ENCODE results near the gene COL5A1. TPM values are rescaled to one million over a fixed set of nuclear protein-coding genes. Genes with fewer than 3 reads are reported as not detected.

COL5A1 gene
- total RNA-seq, 2 donors from 2014 or later: 10.9 to 22.0 TPM

DNA sequence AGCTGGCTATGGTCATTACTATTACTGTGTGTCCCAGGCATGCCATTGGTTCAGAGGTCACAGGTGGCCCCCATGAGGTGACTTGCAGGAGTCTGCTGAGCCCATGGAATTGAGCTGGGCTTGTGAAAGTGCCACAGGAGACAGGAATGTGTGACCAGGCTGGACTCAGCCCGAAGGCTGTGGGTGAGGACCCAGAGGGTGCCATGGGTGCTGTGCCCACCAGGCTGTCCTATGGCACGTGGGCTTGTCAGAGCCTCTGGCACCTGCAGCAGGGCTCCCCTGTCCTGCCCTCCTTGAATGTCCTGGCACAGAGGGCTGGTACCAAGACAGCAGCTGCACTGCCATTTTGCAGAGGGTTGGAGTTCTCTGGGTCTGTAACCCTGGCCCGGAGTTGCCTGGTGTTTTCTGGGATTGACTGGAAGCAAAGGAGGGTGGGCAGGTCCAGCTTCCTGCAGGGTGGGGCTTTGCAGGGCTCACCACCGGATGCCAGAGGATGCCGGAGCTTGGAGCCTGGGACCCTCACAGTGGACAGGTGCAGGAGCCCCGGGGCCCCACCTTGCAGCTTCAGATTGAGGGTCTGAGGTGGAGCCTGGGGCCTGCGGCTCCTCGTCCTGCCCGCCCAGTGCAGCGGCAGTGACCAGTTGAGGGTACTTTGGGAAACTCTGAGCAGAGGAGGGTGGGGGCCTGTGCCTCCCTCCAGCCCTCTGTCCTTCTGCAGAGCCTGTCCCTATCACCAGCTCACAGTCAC is 14.2 kb downstream of the COL5A1 start:
- Histone ChIP-seq H3K36me3 (no peaks in the 10 kb centered on the region), H3K4me3 (no peak overlapping the region), H3K27ac (no peak overlapping the region), H3K4me1 (peaks cover 0 to 43% of the 10 kb centered on the region in 2 donors), H3K9me3 (peaks cover 0 to 5% of the 10 kb centered on the region in 2 donors), H3K27me3 (no peaks in the 10 kb centered on the region)
- DNase-seq (ENCODE audit: low spot score): no peak
- TF ChIP-seq, protein P1, sequence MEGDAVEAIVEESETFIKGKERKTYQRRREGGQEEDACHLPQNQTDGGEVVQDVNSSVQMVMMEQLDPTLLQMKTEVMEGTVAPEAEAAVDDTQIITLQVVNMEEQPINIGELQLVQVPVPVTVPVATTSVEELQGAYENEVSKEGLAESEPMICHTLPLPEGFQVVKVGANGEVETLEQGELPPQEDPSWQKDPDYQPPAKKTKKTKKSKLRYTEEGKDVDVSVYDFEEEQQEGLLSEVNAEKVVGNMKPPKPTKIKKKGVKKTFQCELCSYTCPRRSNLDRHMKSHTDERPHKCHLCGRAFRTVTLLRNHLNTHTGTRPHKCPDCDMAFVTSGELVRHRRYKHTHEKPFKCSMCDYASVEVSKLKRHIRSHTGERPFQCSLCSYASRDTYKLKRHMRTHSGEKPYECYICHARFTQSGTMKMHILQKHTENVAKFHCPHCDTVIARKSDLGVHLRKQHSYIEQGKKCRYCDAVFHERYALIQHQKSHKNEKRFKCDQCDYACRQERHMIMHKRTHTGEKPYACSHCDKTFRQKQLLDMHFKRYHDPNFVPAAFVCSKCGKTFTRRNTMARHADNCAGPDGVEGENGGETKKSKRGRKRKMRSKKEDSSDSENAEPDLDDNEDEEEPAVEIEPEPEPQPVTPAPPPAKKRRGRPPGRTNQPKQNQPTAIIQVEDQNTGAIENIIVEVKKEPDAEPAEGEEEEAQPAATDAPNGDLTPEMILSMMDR (IDR thresholded peaks at IDR 0.05): no peak

DNA sequence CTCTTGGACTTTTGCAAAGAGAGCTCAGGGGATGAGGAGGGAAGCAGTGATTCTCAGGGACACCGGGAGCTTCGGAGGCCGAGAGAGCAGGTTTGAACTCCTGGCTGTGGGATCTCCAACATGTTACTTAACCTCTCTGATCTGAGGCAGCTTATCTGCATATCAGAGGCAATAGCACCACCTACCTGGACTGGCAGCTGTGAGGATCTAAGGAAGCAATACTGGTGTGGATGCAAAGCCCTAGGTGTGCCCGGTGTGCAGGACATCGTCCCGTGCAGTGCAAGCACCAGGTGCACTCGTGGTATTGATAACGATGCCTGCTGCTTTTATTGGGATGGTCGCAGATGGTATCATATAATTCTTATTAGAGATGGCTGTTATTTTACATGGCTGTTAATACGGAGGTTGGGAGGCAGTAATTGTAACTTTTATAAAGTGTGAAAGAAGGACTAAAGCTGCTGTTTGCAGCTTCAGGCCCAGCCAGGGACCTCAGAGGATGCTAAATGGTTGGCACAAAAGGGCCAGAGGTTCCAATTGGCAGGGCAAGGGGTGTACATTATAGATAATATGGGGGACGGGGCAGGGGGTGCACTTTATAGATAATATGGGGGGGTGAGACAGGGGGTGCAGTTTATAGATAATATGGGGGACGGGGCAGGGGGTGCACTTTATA is 14.9 kb downstream of the COL5A1 start:
- no peaks in the 10 kb centered on the region for H3K36me3 ChIP-seq
- H3K9me3 ChIP-seq: peaks cover 0 to 7% of the 10 kb centered on the region in 2 donors
- no peak overlapping the region for H3K4me3 ChIP-seq
- H3K4me1 ChIP-seq: peaks cover 0 to 47% of the 10 kb centered on the region in 2 donors
- no peak overlapping the region for H3K27ac ChIP-seq
- TF ChIP-seq, protein P1 (IDR thresholded peaks at IDR 0.05): no peak
- DNase-seq (ENCODE audit: low spot score): no peak
- no peaks in the 10 kb centered on the region for H3K27me3 ChIP-seq

DNA sequence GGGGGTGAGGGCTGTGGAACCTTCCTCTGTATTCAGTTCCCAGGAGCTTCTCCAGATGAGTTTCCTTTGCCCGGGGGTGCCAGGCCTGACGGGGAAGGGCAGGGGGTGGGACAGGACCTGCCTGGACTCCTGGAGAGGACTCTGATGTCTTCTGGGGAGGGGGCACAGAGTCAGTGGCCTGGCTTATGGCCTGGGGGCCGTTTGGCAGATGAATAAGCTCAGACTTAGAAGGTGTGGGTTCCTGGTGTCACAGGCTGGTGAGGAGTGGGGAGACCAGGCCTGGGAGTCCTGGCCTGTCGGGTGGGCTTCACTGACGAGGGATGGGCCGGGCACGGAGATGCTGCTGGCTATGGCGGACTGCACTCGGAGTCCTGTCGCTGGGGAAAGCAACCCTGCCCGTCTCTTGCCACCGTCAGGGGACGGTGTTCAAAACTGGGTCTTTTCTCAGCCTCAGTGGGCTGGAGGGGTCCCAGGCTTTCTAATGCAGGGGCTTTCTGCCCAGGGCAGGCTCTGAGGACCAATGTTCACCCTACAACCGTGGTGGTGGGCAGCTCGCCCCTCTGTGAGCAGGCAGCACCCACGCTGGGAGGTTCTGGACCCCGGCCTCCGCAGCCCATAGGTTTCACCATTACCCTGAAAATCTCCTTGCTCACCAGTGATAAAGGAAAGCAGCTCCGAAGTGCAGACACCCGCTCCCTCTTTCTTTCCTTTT is 16.2 kb downstream of the COL5A1 start:
- Histone ChIP-seq H3K27ac (peak overlapping the region in 1 of 2 donors; percentile 31), H3K4me1 (peaks cover 0 to 47% of the 10 kb centered on the region in 2 donors)
- no peak for DNase-seq (ENCODE audit: low spot score)

DNA sequence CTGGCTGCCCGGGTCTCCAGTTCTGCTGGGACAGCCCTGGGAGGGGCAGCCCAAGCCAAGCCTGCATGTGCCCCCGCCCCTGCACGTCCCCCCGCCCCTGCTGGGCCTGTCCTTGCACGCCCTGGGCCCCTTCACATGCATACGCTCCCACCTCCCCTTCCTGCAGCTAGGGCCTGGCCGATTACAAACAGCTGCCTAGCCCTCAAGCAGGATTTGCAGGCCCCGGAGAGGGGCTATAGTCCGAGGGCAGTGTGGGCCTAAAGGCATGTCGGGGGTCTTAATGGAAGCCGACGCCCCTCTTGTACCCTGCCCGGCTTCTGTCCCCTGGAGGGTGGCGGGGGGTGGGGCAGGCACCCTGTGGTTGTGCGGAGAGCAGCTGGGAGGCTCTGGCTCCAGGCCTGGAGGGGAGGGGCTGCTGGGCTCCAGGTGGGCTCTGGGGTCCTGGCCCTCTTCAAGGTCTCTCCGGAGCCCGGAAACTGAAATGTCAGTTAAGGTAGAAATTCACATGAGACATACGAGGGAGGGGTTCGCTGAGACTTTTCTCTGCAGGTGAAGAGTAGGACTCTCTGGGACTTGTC is 16.9 kb downstream of the COL5A1 start:
- Histone ChIP-seq H3K4me1 (peaks cover 0 to 47% of the 10 kb centered on the region in 2 donors), H3K9me3 (peaks cover 0 to 7% of the 10 kb centered on the region in 2 donors), H3K36me3 (no peaks in the 10 kb centered on the region), H3K27me3 (no peaks in the 10 kb centered on the region), H3K4me3 (no peak overlapping the region), H3K27ac (no peak overlapping the region)
- DNase-seq (ENCODE audit: low spot score): no peak
- TF ChIP-seq, protein P1 (IDR thresholded peaks at IDR 0.05): no peak

More for the DNA sequence above, 16.2 kb downstream of the COL5A1 start:
- Histone ChIP-seq H3K4me3 (no peak overlapping the region), H3K36me3 (no peaks in the 10 kb centered on the region), H3K27me3 (no peaks in the 10 kb centered on the region), H3K9me3 (peaks cover 0 to 7% of the 10 kb centered on the region in 2 donors)
- TF ChIP-seq, protein P1 (IDR thresholded peaks at IDR 0.05): no peak

DNA sequence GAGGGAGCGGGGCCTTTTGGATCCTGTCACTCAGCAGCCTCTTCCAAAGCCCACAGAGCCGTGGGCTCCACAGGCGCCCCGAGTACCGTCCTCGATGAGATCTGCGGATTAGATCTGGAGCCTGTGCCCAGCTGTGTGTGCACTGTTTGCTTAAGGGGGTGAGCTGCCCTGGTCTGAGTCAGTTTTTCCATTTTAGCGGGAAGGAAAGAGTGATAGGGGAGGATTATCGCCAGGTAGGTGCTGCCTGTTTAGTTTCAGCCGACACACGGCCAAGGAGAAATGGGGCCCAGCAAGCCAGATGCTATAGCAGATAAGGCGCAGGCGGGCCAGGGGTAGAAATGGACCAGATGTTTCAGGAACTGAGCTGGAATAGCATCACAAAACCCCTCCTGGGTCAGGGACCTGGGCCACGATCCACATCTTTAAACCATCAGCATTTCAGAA is 18.1 kb downstream of the COL5A1 start:
- Histone ChIP-seq H3K27ac (no peak overlapping the region), H3K4me3 (no peak overlapping the region), H3K4me1 (peaks cover 0 to 52% of the 10 kb centered on the region in 2 donors), H3K9me3 (peaks cover 0 to 7% of the 10 kb centered on the region in 2 donors), H3K27me3 (no peaks in the 10 kb centered on the region), H3K36me3 (no peaks in the 10 kb centered on the region)
- TF ChIP-seq, protein P1 (IDR thresholded peaks at IDR 0.05): no peak
- no peak for DNase-seq (ENCODE audit: low spot score)

All from right atrium auricular region (tissue), 2 donors.